Neural cell (in vitro differentiated cells): Measurements from ENCODE around the gene IGFBP7. TPM values are rescaled to one million over a fixed set of nuclear protein-coding genes. Genes with fewer than 3 reads are reported as not detected.

Source experiments
- H2AFZ ChIP-seq: fragments of 200-600, 300-800 bp; sonication (generic), shearing (Covaris generic); 2 replicates; pipeline ENCODE4 v1.6.0; 2014; ENCODE audit warnings: low read depth, mild to moderate bottlenecking, antibody characterized with exemption, low read length, moderate library complexity
- H3F3A ChIP-seq: fragments of 200-600 bp; shearing (Covaris generic); 2 replicates; pipeline ENCODE4 v1.6.1; 2016; ENCODE audit warnings: mild to moderate bottlenecking, moderate library complexity, mixed read lengths, antibody characterized with exemption, low read length; ENCODE audit not compliant: insufficient read depth, poor library complexity, severe bottlenecking
- H3K27ac ChIP-seq: fragments of 200-600, 300-800 bp; sonication (generic), shearing (Covaris generic); 2 replicates; pipeline ENCODE4 v1.5.1; 2014; ENCODE audit warnings: mild to moderate bottlenecking, low read length, moderate library complexity
- H3K27me3 ChIP-seq: fragments of 300-800, 200-600 bp; sonication (generic), shearing (Covaris generic); 2 replicates; pipeline ENCODE4 v1.6.0; 2014; ENCODE audit warnings: mild to moderate bottlenecking, low read depth, low read length, moderate library complexity; ENCODE audit not compliant: insufficient read depth
- H3K36me3 ChIP-seq: fragments of 300-800, 200-600 bp; sonication (generic), shearing (Covaris generic); 2 replicates; pipeline ENCODE4 v1.5.1; 2014; ENCODE audit warnings: mild to moderate bottlenecking, antibody characterized with exemption, low read length, moderate library complexity; ENCODE audit not compliant: insufficient read depth
- H3K4me2 ChIP-seq: fragments of 300-800, 200-600 bp; sonication (generic), shearing (Covaris generic); 2 replicates; pipeline ENCODE4 v1.6.0; 2014; ENCODE audit warnings: mild to moderate bottlenecking, low read length
- H3K4me3 ChIP-seq: fragments of 300-800, 200-600 bp; sonication (generic), shearing (Covaris generic); 2 replicates; pipeline ENCODE4 v1.5.1; 2014; ENCODE audit warnings: mild to moderate bottlenecking, low read length, moderate library complexity
- H3K79me2 ChIP-seq: fragments of 200-600 bp; shearing (Covaris generic); replicated peaks from 2 replicates; pipeline ENCODE4 v1.6.0; 2014; ENCODE audit warnings: mild to moderate bottlenecking, low read length, moderate library complexity; ENCODE audit not compliant: insufficient read depth
- H3K9ac ChIP-seq: fragments of 300-800, 200-600 bp; sonication (generic), shearing (Covaris generic); 2 replicates; pipeline ENCODE4 v1.6.1; 2016; ENCODE audit warnings: mild to moderate bottlenecking, low read length, mixed read lengths
- H3K9me2 ChIP-seq: fragments of 200-600 bp; shearing (Covaris generic); 2 replicates; pipeline ENCODE4 v1.6.1; 2016; ENCODE audit warnings: mild to moderate bottlenecking, low read length, mixed read lengths; ENCODE audit not compliant: insufficient read depth
- H3K9me3 ChIP-seq: fragments of 200-600, 300-800 bp; sonication (generic), shearing (Covaris generic); 2 replicates; pipeline ENCODE4 v1.6.1; 2016; ENCODE audit warnings: mild to moderate bottlenecking, mixed run types, low read length, moderate library complexity, mixed read lengths
- H4K20me1 ChIP-seq: fragments of 200-600 bp; shearing (Covaris generic); 2 replicates; pipeline ENCODE4 v1.6.1; 2016; ENCODE audit warnings: mild to moderate bottlenecking, mixed run types; ENCODE audit not compliant: insufficient read depth
- CTCF ChIP-seq: fragments of 450-650 bp; IDR thresholded peaks from 2 replicates; pipeline ENCODE4 v1.5.1; 2014; ENCODE audit warnings: antibody characterized with exemption, mild to moderate bottlenecking, moderate library complexity; ENCODE audit not compliant: poor library complexity, severe bottlenecking
- EP300 ChIP-seq: fragments of 450-650 bp; conservative IDR thresholded peaks from 2 replicates; pipeline ENCODE4 v1.6.1; 2014; ENCODE audit warnings: antibody characterized with exemption, mild to moderate bottlenecking, moderate library complexity; ENCODE audit not compliant: poor library complexity, severe bottlenecking
- EZH2 ChIP-seq: fragments of 200-600, 300-800 bp; shearing (Covaris generic), sonication (generic); IDR thresholded peaks from 2 replicates; pipeline ENCODE4 v1.6.1; 2014; ENCODE audit warnings: antibody characterized with exemption, low read length, borderline replicate concordance, mild to moderate bottlenecking; ENCODE audit not compliant: insufficient read depth, poor library complexity, severe bottlenecking
- MXI1 ChIP-seq: fragments of 450-650 bp; conservative IDR thresholded peaks from 2 replicates; pipeline ENCODE4 v1.6.1; 2014; ENCODE audit warnings: antibody characterized with exemption, mild to moderate bottlenecking; ENCODE audit not compliant: poor library complexity, severe bottlenecking
- POLR2AphosphoS5 ChIP-seq: IDR thresholded peaks from 2 replicates; pipeline ENCODE4 v1.6.1; 2012
- RAD21 ChIP-seq: fragments of 450-650 bp; conservative IDR thresholded peaks from 2 replicates; pipeline ENCODE4 v1.6.1; 2014; ENCODE audit warnings: antibody characterized with exemption, mild to moderate bottlenecking, moderate library complexity
- REST ChIP-seq: IDR thresholded peaks from 2 replicates; pipeline ENCODE4 v1.6.1; 2012; ENCODE audit warnings: borderline replicate concordance
- SMC3 ChIP-seq: fragments of 450-650 bp; conservative IDR thresholded peaks from 2 replicates; pipeline ENCODE4 v1.6.1; 2014; ENCODE audit warnings: antibody characterized with exemption, mild to moderate bottlenecking, moderate library complexity; ENCODE audit not compliant: poor library complexity
- TAF1 ChIP-seq: IDR thresholded peaks from 2 replicates; pipeline ENCODE4 v1.6.1; 2012; ENCODE audit warnings: low read depth
- polyA plus RNA-seq: library from polyadenylated mRNA; depleted of rRNA; stranded (reverse); fragments of >200 nt; gene quantifications from 2 replicates; pipeline ENCODE4 v1.2.3, GENCODE V29; 2014

The IGFBP7 gene
- polyA plus RNA-seq, 1 donor from 2014 or later, result 0.33 TPM

GRCh38 chr4:57158762-57159161 lies 48.6 kb upstream of the IGFBP7 start:
- TF ChIP-seq CTCF (no peak), EZH2 (no peak), SMC3 (no peak), TAF1 (no peak), EP300 (no peak), MXI1 (no peak), POLR2AphosphoS5 (no peak), REST (no peak), RAD21 (no peak)
- Histone ChIP-seq H2AFZ (no peak overlapping the region), H3K9me3 (no peaks in the 10 kb centered on the region)

GRCh38 chr4:57158221-57158620 lies 48.0 kb upstream of the IGFBP7 start:
- Histone ChIP-seq H3F3A (no peaks in the 10 kb centered on the region), H3K9me2 (no peaks in the 10 kb centered on the region), H3K4me2 (no peak overlapping the region), H4K20me1 (no peaks in the 10 kb centered on the region), H3K4me3 (no peak overlapping the region), H3K27ac (no peak overlapping the region), H3K36me3 (no peaks in the 10 kb centered on the region), H3K9ac (no peak overlapping the region), H3K79me2 (no peaks in the 10 kb centered on the region), H3K27me3 (no peaks in the 10 kb centered on the region), H3K9me3 (no peaks in the 10 kb centered on the region), H2AFZ (no peak overlapping the region)
- TF ChIP-seq CTCF (no peak), SMC3 (no peak)

More at GRCh38 chr4:57158762-57159161, 48.6 kb upstream of the IGFBP7 start:
- no peaks in the 10 kb centered on the region for H3K36me3 ChIP-seq
- no peaks in the 10 kb centered on the region for H3F3A ChIP-seq
- no peak overlapping the region for H3K9ac ChIP-seq
- H3K27ac ChIP-seq, result no peak overlapping the region
- H3K4me2 ChIP-seq, result no peak overlapping the region
- H3K4me3 ChIP-seq, result no peak overlapping the region
- no peaks in the 10 kb centered on the region for H4K20me1 ChIP-seq
- no peaks in the 10 kb centered on the region for H3K9me2 ChIP-seq
- no peaks in the 10 kb centered on the region for H3K27me3 ChIP-seq
- no peaks in the 10 kb centered on the region for H3K79me2 ChIP-seq
